Ishikawa (cell line): ENCODE results near the gene ALX3.

Source experiments
- EP300 ChIP-seq: IDR thresholded peaks from 2 replicates; pipeline ENCODE4 v1.6.1; 2012; ENCODE audit warnings: borderline replicate concordance
- FOXM1 ChIP-seq: IDR thresholded peaks from 2 replicates; pipeline ENCODE4 v1.6.1; 2012; ENCODE audit warnings: low read depth, borderline replicate concordance
- MAX ChIP-seq: IDR thresholded peaks from 2 replicates; pipeline ENCODE4 v1.6.1; 2012
- ZBTB7A ChIP-seq: IDR thresholded peaks from 2 replicates; pipeline ENCODE4 v1.6.1; 2012; ENCODE audit warnings: low read depth

GRCh38 chr1:110083061-110083865 is 12.8 kb upstream of the ALX3 start:
- TF ChIP-seq EP300 (no peak), ZBTB7A (no peak), MAX (no peak), FOXM1 (no peak)
